GM20431 (cell line): ENCODE measurements around the gene RIOK3.

Source experiments
- in situ Hi-C: fragments of 300-500 bp; cut with MseI, MboI; formaldehyde crosslinking; loops from one replicate; pipeline ENCODE4 v1.15.0; 2020; ENCODE audit warnings: low sequenced_read_pairs; ENCODE audit not compliant: unreplicated experiment

Gene RIOK3

DNA sequence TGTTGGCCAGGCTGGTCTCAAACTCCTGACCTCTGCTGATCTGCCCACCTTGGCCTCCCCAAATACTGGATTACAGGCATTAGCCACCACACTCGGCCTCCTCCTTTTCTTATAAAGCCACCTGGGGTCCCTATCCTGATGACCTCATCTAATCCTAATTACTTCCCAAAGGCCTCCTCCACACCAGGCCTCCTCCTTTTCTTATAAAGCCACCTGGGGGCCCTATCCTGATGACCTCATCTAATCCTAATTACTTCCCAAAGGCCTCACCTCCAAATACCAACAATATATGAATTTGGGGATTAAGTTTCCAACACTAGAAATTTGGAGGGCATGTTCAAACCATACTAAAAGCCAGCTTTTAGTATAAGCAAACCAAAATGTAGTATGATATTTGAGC, 40.6 kb downstream of the RIOK3 start:
- in situ Hi-C loops = no loop called here

GRCh38 chr18:23494992-23495391, 41.9 kb downstream of the RIOK3 start:
- in situ Hi-C loops = no loop called here

GRCh38 chr18:23495723-23496440, 42.8 kb downstream of the RIOK3 start:
- in situ Hi-C loops = no loop called here

DNA sequence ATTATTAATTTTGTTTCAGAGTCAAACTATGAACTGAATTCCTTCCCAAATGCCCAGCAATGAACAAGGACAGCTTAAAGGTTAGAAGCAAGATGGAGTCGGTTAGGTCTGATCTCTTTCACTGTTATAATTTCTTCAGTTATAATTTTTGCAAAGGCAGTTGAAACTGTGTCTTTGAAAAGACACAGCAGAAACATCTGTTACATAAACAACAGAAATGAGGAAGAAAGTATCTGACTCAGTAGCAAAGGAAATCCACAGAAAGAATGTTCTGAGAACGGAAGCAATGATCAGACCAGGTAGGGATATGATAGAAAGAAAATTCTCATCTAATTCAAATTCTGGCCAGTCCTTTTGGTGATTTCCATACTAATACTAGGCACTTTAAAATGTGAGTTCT, 45.0 kb downstream of the RIOK3 start:
- in situ Hi-C loops = no loop called here

GRCh38 chr18:23498877-23499276, 45.8 kb downstream of the RIOK3 start:
- in situ Hi-C loops = no loop called here

DNA sequence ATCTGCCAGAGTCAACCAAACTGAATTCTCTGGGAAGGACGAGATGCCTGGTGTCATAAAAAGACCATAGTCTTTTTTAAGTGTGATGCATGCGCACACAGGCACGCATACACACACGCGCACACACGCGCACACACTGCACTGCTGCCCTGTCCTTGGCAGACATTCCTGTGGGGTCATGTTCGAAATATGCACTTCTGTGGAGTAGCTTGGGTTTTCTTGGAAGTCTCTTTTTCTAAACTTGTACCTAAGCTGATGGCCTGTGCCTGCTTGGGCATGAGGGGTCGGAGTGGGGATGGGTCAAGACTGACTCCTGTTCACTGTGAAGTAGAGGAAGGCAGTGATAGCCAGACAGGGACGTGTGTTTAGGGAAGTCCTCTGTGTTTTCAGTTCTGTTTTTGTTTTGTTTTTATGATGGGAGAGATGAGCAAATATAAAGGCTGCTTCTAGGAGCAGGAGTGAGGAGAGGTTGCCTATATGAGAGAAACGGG, 46.2 kb downstream of the RIOK3 start:
- in situ Hi-C loops = no loop called here

GRCh38 chr18:23501626-23502025, 48.5 kb downstream of the RIOK3 start:
- in situ Hi-C loops = loop anchor here (25.0 kb wide), 1 partner anchor 211 kb away; no protein-coding TSS in a partner anchor

- in situ Hi-C loops = loop anchor here (25.0 kb wide), 1 partner anchor 210 kb away; no protein-coding TSS in a partner anchor
These were observed 49.5 kb downstream of the RIOK3 start for GRCh38 chr18:23502516-23503037.

GRCh38 chr18:23503038-23503962, 50.2 kb downstream of the RIOK3 start, which contains the start of gene RMC1:
RMC1 (plus strand) TSS chr18:23503511; CDS start chr18:23503619, 108 bp downstream.
- in situ Hi-C loops = loop anchor here (25.0 kb wide), 1 partner anchor 209 kb away; no protein-coding TSS in a partner anchor

DNA sequence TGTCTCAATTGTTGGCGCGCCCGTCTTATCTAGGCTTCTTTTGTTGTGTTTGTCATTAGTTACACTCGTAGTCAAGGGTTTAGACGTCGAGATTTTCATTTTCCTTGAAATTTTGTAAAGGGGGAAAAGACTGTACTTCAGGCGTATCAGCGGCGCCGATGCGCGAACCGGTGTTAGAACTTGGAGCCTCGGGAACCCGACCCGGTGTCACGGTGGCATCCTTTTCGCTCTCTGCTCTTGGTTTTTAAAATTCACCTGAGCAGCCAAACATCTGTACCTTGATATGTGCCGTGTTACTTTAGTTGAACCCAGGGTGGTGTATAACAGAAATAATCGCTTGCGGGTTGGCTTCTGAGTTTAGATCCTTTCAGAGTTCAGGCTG, 50.9 kb downstream of the RIOK3 start:
- in situ Hi-C loops = loop anchor here (25.0 kb wide), 1 partner anchor 208 kb away; no protein-coding TSS in a partner anchor

DNA sequence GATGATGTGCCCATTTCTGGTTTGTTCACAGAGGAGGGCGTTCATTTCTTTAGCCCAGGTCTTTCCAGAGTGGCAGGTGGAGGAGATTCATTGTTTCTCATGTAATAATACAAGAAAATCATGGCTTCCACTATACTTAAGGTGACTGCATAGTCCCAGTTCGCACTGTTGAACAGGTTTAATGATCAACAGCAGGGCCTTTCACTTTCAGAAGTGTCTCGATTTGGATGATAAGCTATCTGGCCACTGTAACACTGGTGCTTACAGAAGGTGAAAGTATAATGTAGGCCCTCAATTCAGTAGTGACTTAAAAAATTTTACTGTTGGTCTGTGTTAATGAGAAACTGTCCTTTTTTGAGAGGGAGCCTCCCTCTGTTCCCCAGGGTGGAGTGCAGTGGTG, 51.6 kb downstream of the RIOK3 start:
- in situ Hi-C loops = loop anchor here (25.0 kb wide), 1 partner anchor 208 kb away; no protein-coding TSS in a partner anchor

DNA sequence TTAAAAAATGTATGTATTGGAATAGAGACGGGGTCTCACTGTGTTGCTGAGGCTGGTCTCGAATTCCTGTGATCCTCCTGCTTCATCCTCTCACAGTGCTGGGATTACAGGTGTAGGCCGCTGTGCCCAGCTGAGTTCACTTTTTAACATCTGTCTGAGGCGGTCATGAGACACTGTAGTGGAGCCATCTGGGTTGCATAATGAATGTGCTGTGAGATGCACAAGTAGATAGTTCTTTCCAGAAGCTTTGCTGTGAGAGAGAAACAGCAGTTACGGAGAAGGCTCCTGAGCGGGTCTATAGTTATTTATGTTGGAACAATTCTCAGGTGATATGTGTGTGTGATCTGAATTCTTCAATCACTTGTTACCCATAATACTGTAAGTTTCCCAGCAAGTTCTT, 53.3 kb downstream of the RIOK3 start:
- in situ Hi-C loops = loop anchor here (25.0 kb wide), 1 partner anchor 206 kb away; no protein-coding TSS in a partner anchor

- in situ Hi-C loops = loop anchor here (25.0 kb wide), 1 partner anchor 201 kb away; no protein-coding TSS in a partner anchor
These were observed 57.8 kb downstream of the RIOK3 start for GRCh38 chr18:23510923-23511322.

DNA sequence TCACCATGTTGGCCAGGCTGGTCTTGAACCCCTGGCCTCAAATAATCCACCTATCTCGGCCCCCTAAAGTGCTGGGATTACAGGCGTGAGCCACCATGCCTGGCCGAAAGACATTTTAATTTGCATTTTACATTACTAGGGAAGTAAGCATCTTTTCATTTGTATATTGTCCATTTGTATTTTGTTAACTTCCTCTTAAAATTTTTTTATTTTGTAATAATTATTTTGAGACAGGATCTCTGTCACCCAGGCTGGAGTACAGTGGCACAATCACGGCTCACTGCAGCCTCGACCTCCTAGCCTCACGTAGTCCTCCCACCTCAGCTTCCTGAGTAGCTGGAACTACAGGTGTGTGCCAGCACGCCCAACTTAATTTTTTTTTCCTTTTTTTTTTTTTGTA, 59.1 kb downstream of the RIOK3 start:
- in situ Hi-C loops = loop anchor here (25.0 kb wide), 1 partner anchor 200 kb away; no protein-coding TSS in a partner anchor

GRCh38 chr18:23512641-23513040, 59.6 kb downstream of the RIOK3 start:
- in situ Hi-C loops = loop anchor here (25.0 kb wide), 1 partner anchor 200 kb away; no protein-coding TSS in a partner anchor

DNA sequence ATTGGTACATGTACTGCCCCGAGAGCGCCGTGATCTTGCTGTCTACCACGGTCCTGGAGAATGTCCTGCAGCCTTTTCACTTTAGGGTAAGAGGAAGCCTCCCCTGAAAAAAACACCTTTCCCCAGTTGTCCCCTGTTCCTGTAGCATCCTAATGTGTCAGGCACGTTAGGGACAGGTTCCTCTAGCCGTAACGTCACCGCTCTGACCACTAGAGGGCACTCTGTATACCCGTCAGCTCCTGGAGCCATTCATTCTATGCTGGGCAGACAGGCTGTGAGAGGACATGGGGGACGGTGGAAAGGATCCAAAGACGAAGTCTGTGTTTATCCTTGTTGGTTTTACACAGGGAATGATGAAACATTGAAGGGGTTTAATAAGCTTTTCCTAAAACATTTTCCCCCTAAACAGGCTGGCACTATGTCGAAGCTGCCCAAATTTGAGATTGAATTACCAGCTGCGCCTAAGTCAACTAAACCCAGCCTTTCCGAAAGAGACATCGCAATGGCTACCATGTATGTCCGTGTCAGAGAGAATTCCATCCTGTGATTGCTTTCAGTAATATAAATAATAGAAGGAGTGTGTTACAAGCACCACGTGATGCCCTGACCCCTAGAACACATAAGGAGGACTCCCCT, 62.9 kb downstream of the RIOK3 start:
- in situ Hi-C loops = loop anchor here (25.0 kb wide), 1 partner anchor 196 kb away; no protein-coding TSS in a partner anchor

DNA sequence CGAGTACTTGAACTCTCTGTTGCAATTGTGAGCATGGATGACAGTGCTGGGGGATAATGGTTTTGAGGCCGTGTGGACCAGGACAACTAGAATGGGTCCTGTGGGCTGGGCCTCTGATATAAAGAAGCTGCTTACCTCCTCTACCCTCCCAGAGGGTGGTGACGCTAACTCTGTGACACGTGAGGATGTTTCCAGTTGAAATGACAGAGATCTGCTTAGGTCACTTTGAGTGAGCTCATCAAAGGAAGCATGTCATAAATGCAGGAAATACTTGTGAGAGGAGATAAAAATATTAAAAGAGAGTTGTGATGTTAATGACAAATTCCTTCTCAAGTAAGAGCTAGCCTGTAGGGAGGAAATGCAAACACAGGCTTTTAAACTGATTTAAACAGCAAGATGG, 66.6 kb downstream of the RIOK3 start:
- in situ Hi-C loops = loop anchor here (25.0 kb wide), 1 partner anchor 193 kb away; no protein-coding TSS in a partner anchor

DNA sequence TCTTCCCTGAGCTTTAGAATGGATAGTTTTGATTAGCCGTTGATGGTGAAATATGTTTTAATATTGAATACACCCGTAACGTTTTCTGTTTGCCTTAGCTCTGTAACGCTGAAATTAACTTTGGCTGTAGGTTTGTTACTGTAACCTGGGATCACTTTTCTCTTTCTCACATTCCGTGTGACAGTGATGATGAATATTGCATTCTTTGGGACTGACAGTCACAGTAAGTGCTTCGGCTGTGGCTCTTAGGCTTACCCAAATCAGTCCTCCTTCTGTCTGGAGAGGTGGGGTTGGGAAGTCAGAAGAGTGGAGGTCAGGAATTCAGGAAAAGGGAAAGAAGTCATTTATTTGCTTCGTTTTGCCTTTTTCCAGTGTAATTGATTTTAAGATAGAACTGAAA, 68.2 kb downstream of the RIOK3 start:
- in situ Hi-C loops = loop anchor here (25.0 kb wide), 1 partner anchor 191 kb away; no protein-coding TSS in a partner anchor

GRCh38 chr18:23521907-23522306, 68.8 kb downstream of the RIOK3 start:
- in situ Hi-C loops = loop anchor here (25.0 kb wide), 1 partner anchor 190 kb away; no protein-coding TSS in a partner anchor
